GM12872 (cell line): ENCODE results near the gene BCDIN3D.

Source experiments
- CTCF ChIP-seq: IDR thresholded peaks from 3 replicates; pipeline ENCODE4 v1.5.1; 2011; ENCODE audit warnings: low read depth, mild to moderate bottlenecking, low read length, moderate library complexity; ENCODE audit not compliant: insufficient read depth

BCDIN3D gene

DNA sequence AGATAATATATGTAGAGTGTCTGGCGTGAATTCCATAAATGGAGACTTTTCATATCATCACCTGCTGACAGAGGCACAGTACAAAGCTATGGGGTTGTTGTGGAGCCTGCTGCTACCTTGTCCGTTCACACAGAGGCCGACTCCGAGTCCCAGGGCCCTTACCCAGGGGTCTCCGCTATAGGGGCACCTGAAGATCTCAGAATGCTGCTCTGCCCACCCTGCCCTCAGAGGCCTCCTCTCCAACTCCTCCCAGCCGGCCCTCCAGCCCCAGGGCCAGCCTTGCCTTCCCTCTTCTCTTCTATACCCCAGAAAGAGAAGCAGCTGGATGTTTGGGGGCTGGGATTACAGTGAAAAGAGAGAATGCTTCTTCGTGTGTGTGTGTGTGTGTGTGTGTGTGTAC, 36.0 kb downstream of the BCDIN3D start:
- no peak for TF ChIP-seq CTCF

- TF ChIP-seq CTCF, result no peak
Measured at GRCh38 chr12:49806321-49806813, 36.5 kb downstream of the BCDIN3D start.

DNA sequence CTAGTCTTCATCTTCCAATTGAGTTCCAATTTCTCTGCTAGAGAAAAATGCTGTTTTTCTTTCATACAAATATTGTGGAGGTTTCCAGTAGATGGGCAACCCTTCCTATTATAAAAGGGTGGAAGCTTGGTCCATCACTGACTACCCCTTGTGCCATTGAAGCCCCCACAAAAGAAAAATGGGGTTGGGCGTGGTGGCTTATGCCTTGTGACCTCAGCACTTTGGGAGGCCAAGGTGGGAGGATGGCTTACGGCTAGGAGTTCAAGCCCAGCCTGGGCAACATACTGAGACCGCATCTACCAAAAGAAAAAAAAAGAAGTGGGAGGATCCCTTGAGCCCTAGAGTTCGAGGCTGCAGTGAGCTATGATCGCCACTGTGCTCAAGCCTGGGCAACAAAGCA, 37.5 kb downstream of the BCDIN3D start:
- TF ChIP-seq CTCF, result no peak

GRCh38 chr12:49804821-49805220, 38.1 kb downstream of the BCDIN3D start:
- TF ChIP-seq CTCF, result no peak

GRCh38 chr12:49803693-49804450, 39.0 kb downstream of the BCDIN3D start:
- no peak for TF ChIP-seq CTCF

- TF ChIP-seq CTCF, result no peak
Measured at GRCh38 chr12:49801141-49802063, 41.5 kb downstream of the BCDIN3D start.

DNA sequence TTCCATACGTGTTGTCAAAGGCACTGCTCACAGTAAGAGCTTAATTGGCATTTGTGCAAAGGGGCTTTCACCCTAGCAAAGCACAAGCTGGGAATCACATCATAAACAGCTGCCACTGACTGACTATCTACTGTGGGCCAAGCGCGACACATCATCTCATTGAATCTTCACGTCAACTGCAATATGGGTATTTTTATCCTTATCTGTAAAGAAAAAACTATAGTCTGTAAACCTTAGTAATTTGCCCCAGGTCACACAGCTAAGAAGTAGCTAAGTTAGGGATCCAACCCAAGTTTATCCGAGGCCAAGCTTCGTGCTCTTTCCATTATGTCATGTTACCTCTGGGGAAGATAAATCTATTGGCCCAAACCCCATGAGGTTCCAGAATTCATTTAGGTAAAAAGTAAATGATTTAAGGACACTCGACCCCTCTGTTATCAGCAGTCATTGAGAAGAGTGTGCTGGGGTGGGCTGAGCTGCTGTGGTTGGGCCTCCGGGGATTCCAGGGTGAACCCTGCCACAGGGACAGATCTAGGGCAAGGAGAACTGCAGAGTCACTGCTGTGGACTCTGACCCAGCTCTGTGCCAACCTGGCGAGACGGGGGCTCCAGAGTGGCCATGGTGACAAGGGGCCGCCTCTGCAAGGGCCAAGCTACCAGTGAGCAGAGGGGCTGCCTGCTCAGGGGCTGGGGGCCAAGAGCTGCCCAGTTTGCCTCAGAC, 42.3 kb downstream of the BCDIN3D start:
- TF ChIP-seq CTCF, result no peak
